GM19193 (cell line): Measurements from ENCODE around the gene KIAA1614.

ENCODE experiments used
- POLR2A ChIP-seq: IDR thresholded peaks from 4 replicates; pipeline ENCODE4 v1.6.1; 2011; ENCODE audit not compliant: insufficient read depth, insufficient read length; ENCODE audit errors: extremely low read depth

KIAA1614 gene

GRCh38 chr1:180912801-180913565, at the start of gene KIAA1614:
KIAA1614 (plus strand) TSS chr1:180912897; CDS start chr1:180913244, 347 bp downstream.
- TF ChIP-seq POLR2A = peak; percentile 33

GRCh38 chr1:180863158-180863775, 49.4 kb upstream of the KIAA1614 start:
- TF ChIP-seq POLR2A = no peak

- TF ChIP-seq POLR2A = no peak
Observed at GRCh38 chr1:180881806-180882509, 30.7 kb upstream of the KIAA1614 start.

- no peak for TF ChIP-seq POLR2A
Observed at GRCh38 chr1:180884588-180885300, 28.0 kb upstream of the KIAA1614 start.

- no peak for TF ChIP-seq POLR2A
Observed at GRCh38 chr1:180886338-180886737, 26.4 kb upstream of the KIAA1614 start.

- TF ChIP-seq POLR2A = no peak
Observed at GRCh38 chr1:180887841-180888240, 24.9 kb upstream of the KIAA1614 start.

GRCh38 chr1:180888870-180889269, 23.8 kb upstream of the KIAA1614 start:
- no peak for TF ChIP-seq POLR2A

GRCh38 chr1:180889325-180889724, 23.4 kb upstream of the KIAA1614 start:
- TF ChIP-seq POLR2A = no peak

- TF ChIP-seq POLR2A = no peak
Observed at GRCh38 chr1:180892272-180892671, 20.4 kb upstream of the KIAA1614 start.

GRCh38 chr1:180892675-180893074, 20.0 kb upstream of the KIAA1614 start:
- TF ChIP-seq POLR2A = no peak

- TF ChIP-seq POLR2A = no peak
Observed at GRCh38 chr1:180893614-180894013, 19.1 kb upstream of the KIAA1614 start.

GRCh38 chr1:180896161-180896560, 16.5 kb upstream of the KIAA1614 start:
- no peak for TF ChIP-seq POLR2A

- TF ChIP-seq POLR2A = no peak
Observed at GRCh38 chr1:180898441-180899219, 14.1 kb upstream of the KIAA1614 start.

- TF ChIP-seq POLR2A = no peak
Observed at GRCh38 chr1:180899262-180899661, 13.4 kb upstream of the KIAA1614 start.

GRCh38 chr1:180901076-180901990, 11.4 kb upstream of the KIAA1614 start:
- no peak for TF ChIP-seq POLR2A
